Mammary epithelial cell (primary cell): ENCODE results near the gene RCBTB2.

Experiments used
- CTCF ChIP-seq, 2 donors: IDR thresholded peaks in 1 of 2; conservative IDR thresholded peaks in 1 of 2; 2 replicates each; pipeline ENCODE4 v1.5.1; 2011 to 2012; ENCODE audit warnings: inconsistent platforms in 2 of 2, low read length in 2 of 2, mild to moderate bottlenecking in 2 of 2, control low read depth in 1 of 2, low read depth in 1 of 2; ENCODE audit not compliant: insufficient read depth in 1 of 2; ENCODE audit errors: extremely low read depth in 1 of 2
- EZH2 ChIP-seq: IDR thresholded peaks from 2 replicates; pipeline ENCODE4 v1.6.1; 2012; ENCODE audit warnings: low read length, inconsistent platforms, borderline replicate concordance

- TF ChIP-seq CTCF (conservative IDR thresholded peaks at IDR 0.05 in 1 of 2, IDR thresholded peaks at IDR 0.05 in 1 of 2; ENCODE audit: extremely low read depth in 1 of 2, insufficient read depth in 1 of 2, low read depth in 1 of 2, low read length in 2 of 2), result peak; percentile 70 to 71
- TF ChIP-seq EZH2, result no peak
Measured at GRCh38 chr13:48580185-48580803, 47.4 kb upstream of the RCBTB2 start.
